GM12878 (cell line): ENCODE results near the gene METTL23. TPM values are rescaled to one million over a fixed set of nuclear protein-coding genes. Genes with fewer than 3 reads are reported as not detected.

Source experiments
- BCL11A ChIP-seq: IDR thresholded peaks from 2 replicates; pipeline ENCODE4 v1.6.1; 2011; ENCODE audit warnings: low read depth, low read length
- CHD2 ChIP-seq: IDR thresholded peaks from 2 replicates; pipeline ENCODE4 v1.6.1; 2011; ENCODE audit warnings: low read depth, low read length, improper control_type of control experiment, borderline replicate concordance
- EGR1 ChIP-seq, 2 experiments: IDR thresholded peaks; 1 replicate in 1 of 2; 2 replicates in 1 of 2; pipeline ENCODE4 v1.6.1; 2011 to 2012; ENCODE audit warnings: low read depth in 2 of 2, low read length in 2 of 2, borderline replicate concordance in 1 of 2, mild to moderate bottlenecking in 1 of 2, moderate library complexity in 1 of 2
- GATAD2B ChIP-seq: fragments of 450-650 bp; conservative IDR thresholded peaks from 2 replicates; pipeline ENCODE4 v1.6.1; 2017; ENCODE audit warnings: low read depth, mild to moderate bottlenecking, moderate library complexity
- HSF1 ChIP-seq: fragments of 150-350 bp; IDR thresholded peaks from 2 replicates; pipeline ENCODE4 v1.6.1; 2014; ENCODE audit warnings: mild to moderate bottlenecking, low read depth, low read length
- KDM1A ChIP-seq: fragments of 200-600 bp; sonication (generic); IDR thresholded peaks from 2 replicates; pipeline ENCODE4 v1.6.1; 2016; ENCODE audit warnings: borderline replicate concordance
- MEF2A ChIP-seq: IDR thresholded peaks from 2 replicates; pipeline ENCODE4 v1.6.1; 2011; ENCODE audit warnings: low read depth, mild to moderate bottlenecking, low read length, moderate library complexity; ENCODE audit not compliant: insufficient read depth
- MTA3 ChIP-seq: IDR thresholded peaks from 2 replicates; pipeline ENCODE4 v1.6.1; 2012; ENCODE audit warnings: low read length, inconsistent platforms, borderline replicate concordance
- MYB ChIP-seq: fragments of 150-350 bp; IDR thresholded peaks from 2 replicates; pipeline ENCODE4 v1.6.1; 2014; ENCODE audit warnings: mild to moderate bottlenecking, low read depth, low read length, borderline replicate concordance
- NR2C1 ChIP-seq: fragments of 450-650 bp; IDR thresholded peaks from 2 replicates; pipeline ENCODE4 v1.6.1; 2017; ENCODE audit warnings: antibody characterized with exemption, mild to moderate bottlenecking, moderate library complexity
- PBX3 ChIP-seq: IDR thresholded peaks from 2 replicates; pipeline ENCODE4 v1.6.1; 2011; ENCODE audit warnings: mild to moderate bottlenecking, low read depth, low read length, moderate library complexity; ENCODE audit not compliant: insufficient replicate concordance
- POU2F2 ChIP-seq: IDR thresholded peaks from 3 replicates; pipeline ENCODE4 v1.6.1; 2011; ENCODE audit warnings: low read depth, mild to moderate bottlenecking, low read length, borderline replicate concordance
- SIN3A ChIP-seq: IDR thresholded peaks from 2 replicates; pipeline ENCODE4 v1.6.1; 2012; ENCODE audit warnings: low read depth, low read length, improper control_type of control experiment
- SMAD1 ChIP-seq: fragments of 450-650 bp; IDR thresholded peaks from 2 replicates; pipeline ENCODE4 v1.6.1; 2018; ENCODE audit warnings: mild to moderate bottlenecking, low read depth; ENCODE audit not compliant: partially characterized antibody
- SP1 ChIP-seq: IDR thresholded peaks from one replicate; pipeline ENCODE4 v1.6.1; 2011; ENCODE audit warnings: low read depth, low read length
- SPI1 ChIP-seq: IDR thresholded peaks from 2 replicates; pipeline ENCODE4 v1.6.1; 2011; ENCODE audit warnings: low read depth, mild to moderate bottlenecking, low read length, moderate library complexity, borderline replicate concordance; ENCODE audit not compliant: insufficient read depth
- SRF ChIP-seq, 2 experiments: IDR thresholded peaks; 2 replicates each; pipeline ENCODE4 v1.6.1; 2011; ENCODE audit warnings: low read depth in 2 of 2, low read length in 2 of 2, mild to moderate bottlenecking in 1 of 2, moderate library complexity in 1 of 2
- USF2 ChIP-seq: IDR thresholded peaks from 2 replicates; pipeline ENCODE4 v1.6.1; 2011; ENCODE audit warnings: low read depth, low read length, improper control_type of control experiment, borderline replicate concordance
- ZBED1 ChIP-seq: IDR thresholded peaks from 2 replicates; pipeline ENCODE4 v1.6.1; 2016; ENCODE audit warnings: borderline replicate concordance
- ZBTB40 ChIP-seq: fragments of 450-650 bp; IDR thresholded peaks from 2 replicates; pipeline ENCODE4 v1.6.1; 2016; ENCODE audit warnings: mild to moderate bottlenecking, moderate library complexity, borderline replicate concordance
- ZNF24 ChIP-seq: fragments of 450-650 bp; IDR thresholded peaks from 2 replicates; pipeline ENCODE4 v1.6.1; 2017; ENCODE audit warnings: antibody characterized with exemption, mild to moderate bottlenecking
- ZSCAN29 ChIP-seq: fragments of 450-650 bp; IDR thresholded peaks from 2 replicates; pipeline ENCODE4 v1.6.1; 2017; ENCODE audit warnings: mild to moderate bottlenecking, moderate library complexity
- polyA plus RNA-seq, 11 experiments: library from polyadenylated mRNA; depleted of rRNA in 4 of 11; unstranded in 6 of 11; stranded (reverse) in 5 of 11; fragments of >200 nt; fragmentation: Nextera tagmentation in 4 of 11; fragmentation: Illumina TruSeq in 1 of 11; extraction: Ambion mirVana in 4 of 11; extraction: Trizol in 1 of 11; gene quantifications; 1 replicate in 1 of 11; 2 replicates in 10 of 11; pipeline versions ENCODE4 v1.2.1 to v1.2.3, GENCODE V29; 2011 to 2016; ENCODE audit warnings: inconsistent platforms in 2 of 11, missing spikeins in 2 of 11, low read depth in 1 of 11
- total RNA-seq, 4 experiments: library from RNA; depleted of rRNA in 3 of 4; stranded (reverse); fragments of >200 nt in 3 of 4; fragmentation: Illumina TruSeq in 1 of 4; extraction: Trizol in 1 of 4; gene quantifications; 2 replicates each; pipeline versions ENCODE4 v1.2.1 to v1.2.3, GENCODE V29; 2013 to 2021

The METTL23 gene
- total and polyA plus RNA-seq, 10 of the 15 experiments (the other 5 are each of a cell fraction or from before 2014, with no cell fraction given) = 25.6 to 61.5 (median 30.9) TPM

- 0 out of 2 replicates have a peak, but pooled peaks have one; percentile 52 for TF ChIP-seq GATAD2B
- no peak for TF ChIP-seq KDM1A
- TF ChIP-seq MTA3 = no peak
- peak; percentile 18; the same call in 2 of the 3 replicates for TF ChIP-seq POU2F2
- TF ChIP-seq MEF2A = 0 out of 2 replicates have a peak, but pooled peaks have one; percentile 23
- TF ChIP-seq SPI1 = no peak; the same call in 1 of the 2 replicates
- TF ChIP-seq SP1 = no peak
- TF ChIP-seq MYB = no peak
- TF ChIP-seq SRF (IDR thresholded peaks at IDR 0.05; ENCODE audit: low read depth in 2 of 2, low read length in 2 of 2) = no peak
- TF ChIP-seq ZBTB40 = no peak
- 0 out of 3 replicates have a peak, but pooled peaks of 1 of the 2 experiments have one; percentile 25 for TF ChIP-seq EGR1 (IDR thresholded peaks at IDR 0.05; ENCODE audit: borderline replicate concordance in 1 of 2, low read depth in 2 of 2, low read length in 2 of 2)
- TF ChIP-seq ZNF24 = no peak
- TF ChIP-seq ZBED1 = peak; percentile 1; the same call in 1 of the 2 replicates
- TF ChIP-seq USF2 = peak; percentile 76
- TF ChIP-seq SMAD1 = no peak
- no peak for TF ChIP-seq HSF1
- no peak for TF ChIP-seq ZSCAN29
- peak; percentile 83; the same call in 1 of the 2 replicates for TF ChIP-seq SIN3A
- no peak for TF ChIP-seq BCL11A
- peak; percentile 77 for TF ChIP-seq NR2C1
- TF ChIP-seq PBX3 = no peak
- peak; percentile 75 for TF ChIP-seq CHD2
These were observed 11.2 kb downstream of the METTL23 start, which contains the start of gene MFSD11 (continued) for GRCh38 chr17:76737676-76738467.
